Thoracic aorta (tissue), 2 donors: Measurements from ENCODE around the gene FATE1. TPM values are rescaled to one million over a fixed set of nuclear protein-coding genes. Genes with fewer than 3 reads are reported as not detected.

Experiments
- ATAC-seq: fragments of 150-250 bp; one replicate; pipeline ENCODE4 v1.8.0; 2017; ENCODE audit warnings: low read depth; ENCODE audit not compliant: insufficient number of reproducible peaks, low FRiP score
- DNase-seq: peaks from one replicate; pipeline ENCODE4 v3.0.0-alpha.2; 2020; ENCODE audit warnings: low spot score
- H3K27ac ChIP-seq, 2 donors: fragments of 200-600 bp; sonication (generic); 1 replicate in 1 of 2; 2 replicates in 1 of 2; pipeline ENCODE4 v1.5.1; 2016; ENCODE audit warnings: mild to moderate bottlenecking in 2 of 2, moderate library complexity in 2 of 2
- H3K27me3 ChIP-seq: fragments of 200-600 bp; sonication (generic); replicated peaks from 2 replicates; pipeline ENCODE4 v1.6.0; 2016; ENCODE audit warnings: mild to moderate bottlenecking; ENCODE audit not compliant: insufficient read depth
- H3K36me3 ChIP-seq: fragments of 200-600 bp; sonication (generic); one replicate; pipeline ENCODE4 v1.5.1; 2016
- H3K4me1 ChIP-seq, 2 donors: fragments of 200-600 bp; sonication (generic); 1 replicate in 1 of 2; 2 replicates in 1 of 2; pipeline versions ENCODE4 v1.5.1 to v1.6.0; 2016; ENCODE audit warnings: low read depth in 2 of 2, mild to moderate bottlenecking in 1 of 2; ENCODE audit not compliant: control insufficient read depth in 1 of 2
- H3K4me3 ChIP-seq: fragments of 200-600 bp; sonication (generic); 2 replicates; pipeline ENCODE4 v1.5.1; 2016; ENCODE audit warnings: mild to moderate bottlenecking
- H3K9me3 ChIP-seq: fragments of 200-600 bp; sonication (generic); 2 replicates; pipeline ENCODE4 v1.5.1; 2016
- total RNA-seq, 2 donors: library from RNA; depleted of rRNA; stranded (reverse); fragments of >200 nt; gene quantifications; one replicate each; pipeline versions ENCODE4 v1.1.0 to v1.2.3, GENCODE V29; 2016
- TF ChIP-seq, protein P1 (sequence below): fragments of 200-600 bp; sonication (generic); IDR thresholded peaks from one replicate; pipeline ENCODE4 v1.5.1; 2019; ENCODE audit warnings: antibody characterized with exemption

FATE1 gene
- total RNA-seq, 2 donors from 2014 or later, result not detected

DNA sequence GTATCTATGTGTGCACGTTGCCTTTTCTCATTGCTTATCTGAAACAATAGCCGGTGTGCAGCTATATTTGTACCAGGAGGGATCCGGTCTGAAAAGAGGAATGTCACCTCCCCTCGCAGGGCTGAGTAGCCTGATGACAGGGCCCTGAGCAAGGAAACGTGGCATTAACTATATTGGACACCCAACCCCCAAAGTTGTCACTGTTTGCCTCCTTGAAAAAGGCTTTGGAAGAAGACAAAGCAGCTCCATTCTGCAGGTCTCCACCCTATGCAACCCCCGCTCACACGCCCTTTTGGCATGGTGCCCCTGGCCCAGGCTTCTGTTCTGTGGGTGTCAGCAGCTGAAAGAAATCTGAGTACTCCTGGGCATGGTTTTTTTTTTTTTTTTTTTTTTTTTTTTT is 12.3 kb upstream of the FATE1 start:
- TF ChIP-seq, protein P1, sequence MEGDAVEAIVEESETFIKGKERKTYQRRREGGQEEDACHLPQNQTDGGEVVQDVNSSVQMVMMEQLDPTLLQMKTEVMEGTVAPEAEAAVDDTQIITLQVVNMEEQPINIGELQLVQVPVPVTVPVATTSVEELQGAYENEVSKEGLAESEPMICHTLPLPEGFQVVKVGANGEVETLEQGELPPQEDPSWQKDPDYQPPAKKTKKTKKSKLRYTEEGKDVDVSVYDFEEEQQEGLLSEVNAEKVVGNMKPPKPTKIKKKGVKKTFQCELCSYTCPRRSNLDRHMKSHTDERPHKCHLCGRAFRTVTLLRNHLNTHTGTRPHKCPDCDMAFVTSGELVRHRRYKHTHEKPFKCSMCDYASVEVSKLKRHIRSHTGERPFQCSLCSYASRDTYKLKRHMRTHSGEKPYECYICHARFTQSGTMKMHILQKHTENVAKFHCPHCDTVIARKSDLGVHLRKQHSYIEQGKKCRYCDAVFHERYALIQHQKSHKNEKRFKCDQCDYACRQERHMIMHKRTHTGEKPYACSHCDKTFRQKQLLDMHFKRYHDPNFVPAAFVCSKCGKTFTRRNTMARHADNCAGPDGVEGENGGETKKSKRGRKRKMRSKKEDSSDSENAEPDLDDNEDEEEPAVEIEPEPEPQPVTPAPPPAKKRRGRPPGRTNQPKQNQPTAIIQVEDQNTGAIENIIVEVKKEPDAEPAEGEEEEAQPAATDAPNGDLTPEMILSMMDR, result no peak
- H3K27me3 ChIP-seq, result no peaks in the 10 kb centered on the region
- no peak for DNase-seq

DNA sequence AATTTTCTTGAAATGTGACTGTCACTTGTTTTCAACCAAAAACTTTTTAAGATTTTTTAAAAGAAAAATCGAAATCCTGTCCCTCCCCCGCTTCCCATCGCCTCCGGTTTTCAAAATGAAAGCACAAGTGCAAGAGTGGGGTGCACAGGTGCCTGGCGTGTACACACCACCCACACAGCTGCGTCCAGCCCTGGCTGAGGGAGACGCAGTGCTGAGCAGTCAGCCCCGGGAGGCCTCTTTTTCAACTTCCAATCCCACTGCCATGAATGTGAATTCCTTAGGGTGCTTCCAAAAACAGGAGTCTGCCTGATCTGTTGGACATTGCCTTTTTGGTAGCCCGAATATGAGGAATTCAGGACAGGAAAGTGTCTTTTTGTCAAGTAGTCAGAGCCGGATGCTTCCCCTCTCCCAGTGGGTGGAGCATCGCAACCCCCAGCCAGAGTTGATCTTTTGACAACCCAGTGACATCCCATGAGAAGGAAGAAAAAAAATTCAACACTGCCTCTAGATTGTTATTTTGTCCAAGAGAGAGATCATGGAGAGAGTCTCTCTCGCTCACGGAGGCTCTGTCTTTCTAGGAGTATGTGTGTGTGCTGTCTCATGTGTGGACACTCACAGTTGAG is 11.7 kb upstream of the FATE1 start:
- Histone ChIP-seq H3K27ac (no peak overlapping the region), H3K36me3 (no peaks in the 10 kb centered on the region), H3K4me1 (no peaks in the 10 kb centered on the region), H3K9me3 (no peaks in the 10 kb centered on the region), H3K27me3 (no peaks in the 10 kb centered on the region), H3K4me3 (no peak overlapping the region)
- DNase-seq (no peak), ATAC-seq (no peak)
- TF ChIP-seq, protein P1, result no peak

More for the DNA sequence above, 12.3 kb upstream of the FATE1 start:
- Histone ChIP-seq H3K36me3 (no peaks in the 10 kb centered on the region), H3K4me1 (no peaks in the 10 kb centered on the region), H3K9me3 (no peaks in the 10 kb centered on the region), H3K27ac (no peak overlapping the region), H3K4me3 (no peak overlapping the region)
- no peak for ATAC-seq

DNA sequence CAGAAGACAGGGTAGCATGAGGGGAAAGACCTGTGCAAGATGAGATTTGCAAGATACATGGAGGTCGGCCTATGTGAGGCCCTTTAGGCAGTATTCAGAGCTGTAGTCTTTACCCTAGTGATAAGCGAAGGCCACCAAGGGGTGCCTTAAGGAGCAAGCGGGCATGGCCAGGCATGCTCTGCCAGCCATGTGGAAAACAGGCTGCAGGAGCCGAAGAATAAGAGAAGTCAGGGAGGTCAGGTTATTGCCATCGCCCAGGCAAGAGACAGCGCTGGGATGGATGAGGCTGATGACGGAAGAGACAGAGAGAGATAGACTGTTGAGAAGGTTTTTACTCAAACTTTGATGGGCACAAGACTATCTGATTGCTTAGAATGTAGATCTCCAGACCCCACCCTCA is 7.0 kb upstream of the FATE1 start:
- H3K36me3 ChIP-seq, result no peaks in the 10 kb centered on the region
- H3K9me3 ChIP-seq, result no peaks in the 10 kb centered on the region
- no peaks in the 10 kb centered on the region for H3K27me3 ChIP-seq
- TF ChIP-seq, protein P1, result no peak
- H3K4me1 ChIP-seq, result no peaks in the 10 kb centered on the region
- ATAC-seq (no peak), DNase-seq (no peak)
- H3K27ac ChIP-seq, result no peak overlapping the region
- H3K4me3 ChIP-seq, result no peak overlapping the region

DNA sequence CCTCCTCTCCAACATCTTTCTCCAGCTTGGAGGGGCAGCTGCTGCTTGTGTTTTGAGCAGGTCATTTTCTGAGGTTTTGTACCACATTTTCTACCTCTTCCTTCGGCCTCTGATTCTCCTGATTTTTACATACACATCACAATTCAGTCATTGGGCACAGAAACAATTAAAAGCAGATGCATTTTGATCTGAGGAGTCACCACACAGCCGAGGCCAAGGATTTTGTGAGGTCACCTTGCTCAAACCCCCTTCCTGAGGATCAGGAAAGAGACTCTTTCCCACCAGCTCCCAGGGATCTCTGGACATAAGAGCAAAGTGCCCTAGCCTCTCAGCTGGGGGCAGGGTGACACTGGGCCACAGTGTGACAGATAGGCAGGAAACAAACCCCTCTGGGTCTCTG is 5.4 kb upstream of the FATE1 start:
- Histone ChIP-seq H3K27me3 (no peaks in the 10 kb centered on the region), H3K4me1 (no peaks in the 10 kb centered on the region), H3K4me3 (no peak overlapping the region), H3K36me3 (no peaks in the 10 kb centered on the region), H3K27ac (no peak overlapping the region), H3K9me3 (no peaks in the 10 kb centered on the region)
- no peak for ATAC-seq
- TF ChIP-seq, protein P1, result no peak
- DNase-seq, result no peak

DNA sequence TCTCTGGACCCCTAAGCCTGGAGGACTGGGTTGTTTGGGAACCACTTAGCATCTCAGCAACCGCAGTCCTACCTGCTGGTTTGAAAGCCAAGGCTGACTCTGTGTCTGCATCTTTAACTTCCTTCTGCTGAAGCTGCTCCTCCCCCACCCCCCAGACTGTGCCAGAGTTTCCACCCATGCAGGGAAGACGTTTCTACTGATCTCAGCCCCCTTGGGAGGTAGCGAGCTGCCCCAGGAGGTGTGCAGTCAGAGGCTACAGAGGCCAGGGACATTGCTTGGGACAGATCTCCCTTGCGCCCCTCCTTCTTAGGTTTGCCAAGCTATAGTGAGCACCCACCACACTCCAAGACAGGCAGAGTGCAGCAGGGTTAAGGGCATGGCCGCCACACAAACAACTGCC is 4.7 kb upstream of the FATE1 start:
- TF ChIP-seq, protein P1, result no peak
- no peak for DNase-seq

More for the DNA sequence above, 4.7 kb upstream of the FATE1 start:
- H3K27ac ChIP-seq, result no peak overlapping the region
- no peak overlapping the region for H3K4me3 ChIP-seq
- H3K9me3 ChIP-seq, result no peaks in the 10 kb centered on the region
- no peaks in the 10 kb centered on the region for H3K27me3 ChIP-seq
- no peaks in the 10 kb centered on the region for H3K4me1 ChIP-seq
- no peak for ATAC-seq
- no peaks in the 10 kb centered on the region for H3K36me3 ChIP-seq
